Activated T-cell treated with anti-CD3 and anti-CD28 coated beads, Interleukin-2, amount 50 U/mL, for 24 hours (primary cell): ENCODE measurements around the gene TSPOAP1.

Source experiments
- DNase-seq: peaks from one replicate; pipeline ENCODE4 v3.0.0-alpha.2; 2020
- H3K27ac Mint-ChIP-seq: 2 replicates; pipeline ENCODE4 v1.8.0; 2020; ENCODE audit warnings: mild to moderate bottlenecking, mixed read lengths
- H3K27me3 Mint-ChIP-seq: 2 replicates; pipeline ENCODE4 v1.8.0; 2020; ENCODE audit warnings: mixed read lengths
- H3K36me3 Mint-ChIP-seq: 2 replicates; pipeline ENCODE4 v1.8.0; 2020; ENCODE audit warnings: low read depth, mixed read lengths
- H3K4me1 Mint-ChIP-seq: 2 replicates; pipeline ENCODE4 v1.8.0; 2020; ENCODE audit warnings: low read depth, mixed read lengths
- H3K4me3 Mint-ChIP-seq: 2 replicates; pipeline ENCODE4 v1.8.0; 2020; ENCODE audit warnings: mild to moderate bottlenecking, moderate library complexity, mixed read lengths
- H3K9me3 Mint-ChIP-seq: 2 replicates; pipeline ENCODE4 v1.8.0; 2020; ENCODE audit warnings: mixed read lengths

The TSPOAP1 gene

DNA sequence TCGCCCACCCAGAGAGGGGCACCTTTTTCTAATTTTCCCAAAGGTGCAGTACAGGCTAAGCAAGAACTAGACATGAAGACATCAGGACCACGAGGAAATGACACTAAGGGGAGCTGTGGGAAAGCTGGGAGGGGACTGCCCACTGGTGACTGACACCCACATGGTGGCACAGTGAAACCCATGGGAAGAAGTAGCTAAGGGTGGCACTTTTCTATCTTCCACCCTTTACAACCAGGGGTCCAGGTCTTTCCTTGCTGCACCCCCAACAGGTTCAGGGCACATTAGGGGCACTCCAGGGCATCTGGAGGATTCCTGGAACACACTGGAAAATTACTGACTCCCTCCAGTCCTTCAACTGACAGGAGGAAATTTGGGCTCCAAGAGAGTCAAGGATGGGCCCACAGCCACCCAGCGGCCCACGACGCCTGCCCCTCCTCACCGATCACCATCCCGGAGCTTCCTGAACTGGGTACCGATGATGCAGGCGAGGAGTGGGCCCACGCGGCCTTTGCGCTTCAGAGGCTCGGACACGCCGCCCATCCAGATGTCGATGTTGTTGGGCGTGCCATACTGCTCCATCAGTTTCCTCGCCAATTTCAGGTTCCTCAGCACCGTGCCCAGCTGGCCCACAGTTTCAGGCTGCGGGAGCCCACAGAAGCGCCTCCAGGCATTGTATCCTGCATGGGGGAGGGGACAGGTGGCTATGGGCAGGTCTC, 57.2 kb downstream of the TSPOAP1 start:
- DNase-seq, result no peak
- Mint-ChIP-seq H3K27ac (no peak overlapping the region), H3K9me3 (no peaks in the 10 kb centered on the region), H3K27me3 (peaks cover 16% of the 10 kb centered on the region), H3K4me1 (peaks cover 8% of the 10 kb centered on the region), H3K36me3 (no peaks in the 10 kb centered on the region), H3K4me3 (no peak overlapping the region)

DNA sequence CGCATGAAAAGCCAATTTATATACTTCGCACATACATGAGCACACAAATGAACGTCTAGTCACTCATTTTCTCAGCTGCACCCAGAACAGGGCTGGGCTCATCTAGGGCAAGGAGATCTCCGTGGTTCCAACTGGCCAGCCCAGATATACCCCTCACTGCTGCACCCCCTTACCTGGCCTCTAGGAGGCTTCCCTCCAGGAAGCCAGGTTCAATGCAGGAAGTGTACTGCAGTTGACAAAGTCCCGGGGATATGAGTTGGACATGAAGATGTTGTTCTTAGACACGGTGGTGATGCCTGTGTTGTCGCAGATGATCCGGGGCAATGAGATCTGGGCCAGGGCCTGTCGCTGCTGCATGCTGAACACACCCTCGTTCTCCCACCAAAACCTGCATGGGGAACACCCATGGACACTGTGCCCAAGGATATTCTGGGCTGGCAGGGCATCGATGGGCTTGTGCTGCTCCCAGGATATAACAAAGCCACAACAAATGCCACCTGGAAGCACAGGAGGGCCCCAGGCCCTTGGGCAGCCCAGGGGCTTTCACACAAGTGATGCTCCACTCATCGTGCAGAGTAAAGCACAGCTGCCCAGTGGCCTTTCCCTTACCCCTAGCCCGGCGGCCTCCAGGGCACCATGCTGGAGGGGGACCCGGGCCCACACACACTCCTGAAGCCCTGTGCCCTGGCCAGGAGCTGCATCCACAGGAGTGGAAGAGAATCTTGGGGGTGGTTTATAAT, 57.9 kb downstream of the TSPOAP1 start:
- H3K27me3 Mint-ChIP-seq, result peaks cover 21% of the 10 kb centered on the region
- H3K9me3 Mint-ChIP-seq, result no peaks in the 10 kb centered on the region
- peaks cover 8% of the 10 kb centered on the region for H3K4me1 Mint-ChIP-seq
- DNase-seq, result no peak
- no peak overlapping the region for H3K4me3 Mint-ChIP-seq
- no peak overlapping the region for H3K27ac Mint-ChIP-seq
- H3K36me3 Mint-ChIP-seq, result no peaks in the 10 kb centered on the region

DNA sequence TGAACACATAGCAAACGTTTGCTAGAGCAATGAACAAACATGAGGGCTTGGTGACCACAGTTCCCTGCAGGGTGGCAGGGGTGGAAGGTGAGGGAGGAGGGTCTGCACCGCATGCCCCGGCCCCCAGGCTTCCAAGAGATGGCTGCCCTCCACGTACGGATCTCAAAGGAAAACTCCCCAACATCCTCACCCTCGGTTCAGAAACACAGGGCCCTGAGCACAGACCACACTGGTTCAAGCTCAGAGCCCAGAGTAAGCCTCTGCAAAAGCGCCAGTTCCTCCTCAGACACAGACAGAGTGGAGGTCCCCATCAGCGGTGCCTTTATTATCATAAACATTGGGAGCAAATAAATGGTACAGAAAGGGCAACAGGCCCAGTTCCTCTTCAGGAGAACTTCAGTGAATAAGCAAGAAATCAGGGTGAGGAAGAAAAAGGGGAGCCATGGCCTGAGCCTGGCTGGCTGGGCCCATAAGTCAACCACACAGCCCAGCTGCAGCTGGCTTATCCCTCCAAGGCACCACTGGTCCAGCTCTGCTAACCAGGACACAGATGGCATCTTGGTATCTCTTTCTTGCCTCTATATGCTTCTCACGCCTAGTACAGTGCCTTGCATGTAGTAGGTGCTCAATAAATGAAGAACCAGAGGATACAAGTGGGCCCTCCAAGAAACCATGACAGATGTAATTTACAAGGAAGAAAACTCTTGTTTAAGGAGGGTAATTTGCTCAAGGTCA, 58.9 kb downstream of the TSPOAP1 start:
- H3K9me3 Mint-ChIP-seq, result no peaks in the 10 kb centered on the region
- peaks cover 23% of the 10 kb centered on the region for H3K27me3 Mint-ChIP-seq
- H3K4me3 Mint-ChIP-seq, result no peak overlapping the region
- H3K36me3 Mint-ChIP-seq, result no peaks in the 10 kb centered on the region
- DNase-seq, result no peak
- H3K27ac Mint-ChIP-seq, result no peak overlapping the region
- peaks cover 8% of the 10 kb centered on the region for H3K4me1 Mint-ChIP-seq

DNA sequence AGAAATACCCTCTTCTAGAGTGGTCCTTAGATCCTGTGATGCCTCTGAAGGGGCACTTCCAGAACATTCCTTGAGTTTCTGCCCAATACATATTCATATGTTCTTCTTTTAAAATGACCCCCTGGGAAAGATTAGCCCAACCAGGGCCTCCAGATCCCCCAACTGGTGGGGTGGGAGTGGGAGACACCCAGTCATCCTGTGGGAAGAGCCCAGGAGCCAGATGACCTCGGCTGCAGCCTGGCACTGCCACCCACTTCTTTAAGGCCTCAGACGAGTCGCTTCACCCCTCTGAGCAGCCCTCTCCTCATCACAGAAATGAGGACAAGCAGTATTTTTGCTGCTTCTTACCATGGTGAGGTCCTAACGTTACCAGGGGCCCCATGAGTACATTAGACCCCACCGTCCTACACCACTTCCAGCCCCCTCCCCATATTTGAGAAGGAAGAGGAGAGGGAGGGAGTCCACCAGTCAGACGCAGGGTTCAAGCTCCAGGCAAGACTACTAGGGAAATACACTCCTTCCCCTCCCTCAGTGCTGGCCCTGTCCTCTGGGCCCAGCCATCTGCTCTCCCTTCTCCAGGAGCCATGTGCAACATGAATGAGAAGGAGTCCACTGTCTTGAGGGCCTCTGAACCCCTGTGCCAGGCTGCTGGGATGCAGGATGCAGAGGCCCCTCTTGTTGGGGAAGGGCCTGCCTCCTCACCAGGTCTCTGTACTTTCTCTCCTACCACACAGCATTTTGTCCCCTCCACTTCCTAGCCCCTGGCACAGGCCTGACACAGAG, 59.6 kb downstream of the TSPOAP1 start:
- DNase-seq, result no peak
- H3K4me3 Mint-ChIP-seq, result no peak overlapping the region
- H3K36me3 Mint-ChIP-seq, result no peaks in the 10 kb centered on the region
- peaks cover 8% of the 10 kb centered on the region for H3K4me1 Mint-ChIP-seq
- peaks cover 30% of the 10 kb centered on the region for H3K27me3 Mint-ChIP-seq
- no peak overlapping the region for H3K27ac Mint-ChIP-seq
- no peaks in the 10 kb centered on the region for H3K9me3 Mint-ChIP-seq

DNA sequence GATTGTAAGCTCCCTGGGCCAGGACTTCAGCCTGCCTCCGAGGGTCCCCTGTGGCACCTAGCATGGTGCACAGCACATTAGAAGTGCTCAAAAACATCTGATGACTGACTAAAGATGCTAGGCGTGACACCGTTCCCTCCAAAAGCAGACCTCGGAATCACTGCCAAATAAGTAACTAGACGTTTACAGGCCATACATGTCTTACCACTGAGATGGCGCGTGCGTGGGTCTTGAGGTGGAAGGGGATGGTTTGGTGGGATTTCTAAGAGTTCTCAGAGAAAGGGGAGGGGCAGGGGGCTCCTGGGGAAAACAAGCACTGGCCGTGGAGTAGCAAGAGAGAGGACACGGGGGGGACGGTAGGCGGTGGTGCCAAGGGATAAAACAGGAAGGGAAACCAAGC, 60.3 kb downstream of the TSPOAP1 start:
- no peaks in the 10 kb centered on the region for H3K36me3 Mint-ChIP-seq
- no peak overlapping the region for H3K4me3 Mint-ChIP-seq
- H3K27ac Mint-ChIP-seq, result no peak overlapping the region

DNA sequence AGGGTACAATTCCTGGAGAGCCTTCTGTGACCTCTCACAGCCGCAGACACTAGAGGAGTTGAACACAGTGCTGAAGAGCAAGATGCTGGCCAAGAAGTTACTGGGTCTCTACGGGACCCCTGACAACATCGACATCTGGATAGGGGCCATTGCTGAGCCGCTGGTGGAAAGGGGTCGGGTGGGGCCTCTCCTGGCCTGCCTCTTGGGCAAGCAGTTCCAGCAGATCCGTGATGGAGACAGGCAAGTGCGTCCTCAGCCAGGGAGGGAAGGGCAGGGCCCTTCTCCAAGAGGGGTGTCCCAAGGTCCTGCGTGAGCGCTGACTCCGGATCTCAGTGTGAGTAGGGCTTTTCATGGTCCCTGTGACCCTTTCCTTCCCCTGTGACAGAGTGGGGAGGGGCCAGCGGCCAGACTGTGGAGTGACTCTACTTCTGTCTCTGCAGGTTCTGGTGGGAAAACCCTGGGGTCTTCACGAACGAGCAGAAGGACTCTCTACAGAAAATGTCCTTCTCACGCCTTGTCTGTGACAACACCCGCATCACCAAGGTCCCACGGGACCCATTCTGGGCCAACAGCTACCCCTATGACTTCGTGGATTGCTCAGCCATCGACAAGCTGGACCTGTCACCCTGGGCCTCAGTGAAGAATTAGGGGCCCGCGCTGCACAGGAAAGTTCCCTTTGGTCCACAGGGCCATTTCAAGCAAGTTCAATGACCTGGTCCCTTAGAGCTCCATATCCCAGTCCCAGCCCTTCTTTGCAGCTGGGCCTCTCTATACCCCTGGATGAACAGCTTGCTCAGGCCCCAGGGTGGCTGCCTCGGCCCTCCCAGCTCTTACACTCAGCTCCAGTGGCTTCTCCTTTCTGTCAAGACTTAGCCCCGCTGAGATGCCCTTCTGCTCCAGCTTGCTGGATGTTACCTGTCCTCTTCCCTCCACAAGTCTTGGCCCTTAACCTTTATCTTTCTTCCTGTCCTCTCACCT, 61.0 kb downstream of the TSPOAP1 start:
- Mint-ChIP-seq H3K4me3 (no peak overlapping the region), H3K4me1 (no peaks in the 10 kb centered on the region), H3K9me3 (no peaks in the 10 kb centered on the region), H3K27me3 (peaks cover 43% of the 10 kb centered on the region), H3K27ac (no peak overlapping the region), H3K36me3 (no peaks in the 10 kb centered on the region)
- no peak for DNase-seq

More for the DNA sequence above, 60.3 kb downstream of the TSPOAP1 start:
- no peak for DNase-seq
- Mint-ChIP-seq H3K27me3 (peaks cover 36% of the 10 kb centered on the region), H3K9me3 (no peaks in the 10 kb centered on the region), H3K4me1 (peaks cover 3% of the 10 kb centered on the region)

DNA sequence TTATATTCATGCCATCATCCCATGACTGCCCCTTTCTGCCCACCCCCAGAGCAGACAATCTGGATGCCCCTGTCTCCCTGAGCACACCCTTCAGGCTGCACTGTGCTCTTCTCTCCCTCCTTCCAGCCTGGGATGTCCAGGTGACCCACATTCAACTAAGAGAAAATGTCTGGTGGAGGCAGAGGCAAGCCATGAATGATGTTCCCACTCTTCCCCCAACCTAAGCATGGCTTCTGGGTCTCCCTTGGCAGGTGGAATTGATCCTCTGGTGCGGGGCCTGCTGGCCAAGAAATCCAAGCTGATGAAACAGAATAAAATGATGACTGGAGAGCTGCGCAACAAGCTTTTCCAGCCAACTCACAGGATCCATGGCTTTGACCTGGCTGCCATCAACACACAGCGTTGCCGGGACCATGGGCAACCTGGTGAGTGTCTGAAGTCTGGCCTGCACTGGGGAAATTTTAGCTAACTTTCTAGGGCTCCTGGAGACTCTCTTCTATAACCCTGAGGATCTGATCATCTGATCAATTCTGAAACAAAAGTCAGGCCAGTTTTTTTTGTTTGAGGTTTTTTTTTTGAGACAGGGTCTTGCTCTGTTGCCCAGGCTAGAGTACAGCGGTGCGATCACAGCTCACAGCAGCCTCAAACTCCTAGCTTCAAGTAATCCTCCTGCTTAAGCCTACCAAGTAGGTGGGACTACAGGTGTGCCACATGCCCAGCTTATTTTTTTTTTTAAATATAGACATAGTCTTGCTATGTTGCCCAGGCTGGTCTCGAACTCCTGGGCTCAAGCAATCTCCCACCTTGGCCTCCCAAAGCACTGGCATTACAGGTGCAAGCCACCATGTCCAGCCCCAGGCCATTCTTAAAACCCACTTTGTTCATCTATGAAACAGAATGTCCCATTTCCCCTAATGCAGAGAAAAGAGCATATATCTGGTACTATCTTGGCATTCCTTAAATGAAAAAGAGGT, 62.4 kb downstream of the TSPOAP1 start:
- no peak overlapping the region for H3K27ac Mint-ChIP-seq
- no peak overlapping the region for H3K4me3 Mint-ChIP-seq
- peaks cover 56% of the 10 kb centered on the region for H3K27me3 Mint-ChIP-seq
- H3K9me3 Mint-ChIP-seq, result no peaks in the 10 kb centered on the region
- H3K4me1 Mint-ChIP-seq, result no peaks in the 10 kb centered on the region
- DNase-seq, result no peak
- H3K36me3 Mint-ChIP-seq, result no peaks in the 10 kb centered on the region

DNA sequence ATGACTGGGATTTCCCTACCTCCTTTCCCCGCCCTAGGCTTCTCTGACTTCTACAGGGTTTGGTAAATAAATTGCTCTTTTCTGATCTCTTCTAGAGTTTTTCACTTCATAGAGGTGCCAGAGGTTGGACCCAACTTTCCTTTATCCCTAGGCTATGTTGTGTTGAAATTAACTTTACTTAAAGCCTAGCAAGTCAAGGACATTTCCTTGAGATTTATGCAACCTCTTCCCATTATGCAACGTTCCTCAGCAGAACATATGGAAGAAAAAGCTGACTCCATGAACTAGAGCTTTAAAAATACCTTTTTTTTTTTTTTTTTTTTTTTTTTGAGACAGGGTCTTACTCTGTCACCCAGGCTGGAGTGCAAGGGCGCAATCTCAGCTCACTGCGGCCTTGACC, 63.3 kb downstream of the TSPOAP1 start:
- peaks cover 65% of the 10 kb centered on the region for H3K27me3 Mint-ChIP-seq

DNA sequence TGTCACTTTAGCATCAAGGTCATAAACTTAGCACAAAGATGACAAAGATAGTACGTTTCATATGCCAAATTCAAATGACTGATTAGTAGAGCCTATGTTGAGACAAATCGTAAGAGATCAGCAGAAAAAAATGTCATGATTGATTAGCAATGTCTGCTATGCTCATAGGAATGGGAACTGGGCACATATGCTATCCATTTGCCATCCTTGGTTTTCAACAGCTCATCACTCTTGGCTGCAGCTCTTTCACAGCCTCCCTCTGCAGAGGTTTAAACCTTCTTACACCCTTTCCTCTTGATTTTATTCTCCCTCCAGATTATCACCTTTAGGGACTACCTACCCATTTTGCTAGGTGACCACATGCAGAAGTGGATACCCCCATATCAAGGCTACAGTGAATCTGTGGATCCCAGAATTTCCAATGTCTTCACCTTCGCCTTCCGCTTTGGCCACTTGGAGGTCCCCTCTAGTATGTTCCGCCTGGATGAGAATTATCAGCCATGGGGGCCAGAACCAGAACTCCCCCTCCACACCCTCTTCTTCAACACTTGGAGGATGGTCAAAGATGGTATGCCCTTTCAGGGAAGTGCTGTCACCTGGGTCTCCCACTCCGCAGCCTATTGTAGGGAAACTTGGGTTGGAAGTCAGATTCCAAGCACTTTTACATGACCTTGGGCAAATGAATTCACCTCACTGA, 64.0 kb downstream of the TSPOAP1 start:
- H3K27me3 Mint-ChIP-seq, result peaks cover 67% of the 10 kb centered on the region
- no peaks in the 10 kb centered on the region for H3K9me3 Mint-ChIP-seq
- H3K4me1 Mint-ChIP-seq, result no peaks in the 10 kb centered on the region
- no peak overlapping the region for H3K4me3 Mint-ChIP-seq
- no peak for DNase-seq
- H3K36me3 Mint-ChIP-seq, result no peaks in the 10 kb centered on the region
- no peak overlapping the region for H3K27ac Mint-ChIP-seq

More for the DNA sequence above, 63.3 kb downstream of the TSPOAP1 start:
- DNase-seq, result no peak
- no peak overlapping the region for H3K4me3 Mint-ChIP-seq
- H3K9me3 Mint-ChIP-seq, result no peaks in the 10 kb centered on the region
- H3K36me3 Mint-ChIP-seq, result no peaks in the 10 kb centered on the region
- H3K4me1 Mint-ChIP-seq, result no peaks in the 10 kb centered on the region
- H3K27ac Mint-ChIP-seq, result no peak overlapping the region

DNA sequence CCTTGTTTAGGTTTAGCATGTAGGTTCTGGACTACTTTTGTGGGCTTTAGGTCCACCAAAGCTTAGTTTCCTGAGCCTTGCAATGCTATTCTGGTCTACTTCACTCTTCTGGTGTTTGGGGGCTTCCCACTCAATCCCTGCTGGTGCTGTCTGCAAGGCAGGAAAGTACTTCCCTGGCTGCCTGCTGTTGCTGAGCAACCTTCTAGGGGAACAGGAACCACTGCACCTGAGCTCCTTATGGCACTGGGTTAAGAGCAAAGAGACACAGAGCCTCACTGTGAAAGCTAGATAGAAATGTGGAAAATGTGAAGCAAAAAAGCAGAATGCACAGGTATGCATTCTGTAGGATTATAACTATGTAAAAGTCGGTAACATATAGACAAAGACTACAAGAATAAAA, 64.8 kb downstream of the TSPOAP1 start:
- H3K9me3 Mint-ChIP-seq, result no peaks in the 10 kb centered on the region
- peaks cover 71% of the 10 kb centered on the region for H3K27me3 Mint-ChIP-seq
- no peak for DNase-seq
- no peaks in the 10 kb centered on the region for H3K4me1 Mint-ChIP-seq
- H3K4me3 Mint-ChIP-seq, result no peak overlapping the region
- H3K27ac Mint-ChIP-seq, result no peak overlapping the region
- H3K36me3 Mint-ChIP-seq, result no peaks in the 10 kb centered on the region

DNA sequence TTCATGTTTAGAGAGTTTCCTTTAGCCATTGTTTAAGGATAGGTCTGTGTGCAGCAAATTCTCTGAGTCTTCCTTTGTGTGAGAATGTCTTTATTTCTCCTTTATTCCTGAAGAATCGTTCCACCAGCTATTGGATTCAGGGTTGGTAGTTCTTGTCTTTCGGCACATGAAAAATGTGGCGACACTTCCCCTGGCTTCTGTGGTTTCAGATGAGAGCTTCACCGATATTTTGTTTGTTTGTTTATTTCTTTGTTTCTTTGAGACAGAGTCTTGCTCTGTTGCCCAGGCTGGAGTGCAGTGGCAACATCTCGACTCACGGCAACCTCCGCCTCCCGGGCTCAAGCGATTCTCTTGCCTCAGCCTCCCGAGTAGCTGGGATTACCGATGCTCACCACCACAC, 66.4 kb downstream of the TSPOAP1 start:
- Mint-ChIP-seq H3K27ac (no peak overlapping the region), H3K4me1 (no peaks in the 10 kb centered on the region), H3K27me3 (peaks cover 74% of the 10 kb centered on the region), H3K4me3 (no peak overlapping the region), H3K9me3 (no peaks in the 10 kb centered on the region), H3K36me3 (no peaks in the 10 kb centered on the region)
- DNase-seq, result no peak

DNA sequence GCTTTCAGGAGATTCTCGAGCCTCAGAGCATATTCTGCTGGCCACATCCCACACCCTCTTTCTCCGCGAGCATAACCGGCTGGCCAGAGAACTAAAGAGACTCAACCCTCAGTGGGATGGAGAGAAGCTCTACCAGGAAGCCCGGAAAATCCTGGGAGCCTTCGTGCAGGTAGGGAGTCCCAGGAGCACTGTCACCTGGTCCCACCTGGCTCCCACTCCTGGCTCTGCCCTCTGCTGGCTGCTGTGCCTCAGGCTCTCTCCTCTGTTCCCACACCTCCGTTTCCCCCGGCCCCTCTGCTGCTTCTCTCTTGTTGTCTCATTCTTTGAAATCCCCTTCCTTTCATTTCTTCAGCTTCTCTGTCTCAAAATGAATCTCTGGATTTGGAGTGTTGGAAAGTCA, 73.8 kb downstream of the TSPOAP1 start:
- Mint-ChIP-seq H3K27me3 (peaks cover 46% of the 10 kb centered on the region), H3K4me1 (peaks cover 2% of the 10 kb centered on the region), H3K9me3 (no peaks in the 10 kb centered on the region), H3K36me3 (no peaks in the 10 kb centered on the region), H3K27ac (no peak overlapping the region), H3K4me3 (no peak overlapping the region)
- DNase-seq, result no peak
